Kidney (tissue), 14 donors: Measurements from ENCODE around the gene CHRNB4. TPM values are rescaled to one million over a fixed set of nuclear protein-coding genes. Genes with fewer than 3 reads are reported as not detected.

Experiments
- DNase-seq, 5 donors: peaks; one replicate each; pipeline ENCODE4 v3.0.0-alpha.2; 2013 to 2020
- FAIRE-seq: peaks from 2 replicates; lab custom pipeline; 2012; peaks lifted over from hg19 to GRCh38; lab: Jason Lieb, UNC
- H3K27ac ChIP-seq, 2 donors: one replicate each; pipeline ENCODE4 v1.7.0; 2013; ENCODE audit warnings: low read depth in 2 of 2, low read length in 2 of 2, inconsistent platforms in 1 of 2
- H3K27me3 ChIP-seq: one replicate; pipeline ENCODE4 v1.7.1; 2013; ENCODE audit warnings: low read length, inconsistent platforms; ENCODE audit not compliant: control insufficient read depth, insufficient read depth
- H3K36me3 ChIP-seq, 3 donors: one replicate each; pipeline versions ENCODE4 v1.7.0 to v1.7.1; 2013; ENCODE audit warnings: low read length in 3 of 3, control low read depth in 1 of 3, inconsistent platforms in 1 of 3; ENCODE audit not compliant: insufficient read depth in 3 of 3, control insufficient read depth in 2 of 3
- H3K4me1 ChIP-seq, 3 donors: one replicate each; pipeline versions ENCODE4 v1.7.0 to v1.7.1; 2013; ENCODE audit warnings: low read length in 3 of 3, inconsistent platforms in 1 of 3, low read depth in 1 of 3; ENCODE audit not compliant: control insufficient read depth in 2 of 3, insufficient read depth in 2 of 3
- H3K4me3 ChIP-seq, 3 donors: one replicate each; pipeline versions ENCODE4 v1.7.0 to v1.8.1; 2013; ENCODE audit warnings: low read length in 3 of 3, control low read depth in 1 of 3, inconsistent platforms in 1 of 3
- H3K9ac ChIP-seq, 3 donors: one replicate each; pipeline versions ENCODE4 v1.7.0 to v1.7.1; 2013; ENCODE audit warnings: low read length in 3 of 3, control low read depth in 1 of 3, inconsistent platforms in 1 of 3
- H3K9me3 ChIP-seq, 3 donors: one replicate each; pipeline versions ENCODE4 v1.7.0 to v1.7.1; 2013; ENCODE audit warnings: low read length in 3 of 3, control low read depth in 1 of 3, inconsistent platforms in 1 of 3; ENCODE audit not compliant: control insufficient read depth in 2 of 3, insufficient read depth in 1 of 3
- intact Hi-C: fragments of 100-400 bp; cut with DNase I; formaldehyde crosslinking; loops from one replicate; pipeline ENCODE4 v1.11.1; 2022
- polyA plus RNA-seq: library from polyadenylated mRNA; stranded (reverse); fragments of 350-450 nt; fragmentation: Illumina TruSeq; extraction: RNeasy Lipid Tissue Mini Kit (QIAGEN cat#74804); gene quantifications from one replicate; pipeline ENCODE4 v1.2.3, GENCODE V29; 2014; ENCODE audit warnings: low read depth, low replicate concordance; ENCODE audit not compliant: insufficient read depth
- total RNA-seq: library from RNA; stranded (reverse); fragmentation: NEBNext Ultra II Directional; extraction: Animal tissue kit (Norgen Biotek cat#: 25700); gene quantifications from one replicate; pipeline ENCODE4 v1.2.1, GENCODE V29; 2021
- TF ChIP-seq, protein P1 (sequence below): IDR thresholded peaks from 3 replicates; pipeline ENCODE4 v1.5.1; 2012; ENCODE audit warnings: mild to moderate bottlenecking, moderate library complexity, borderline replicate concordance; ENCODE audit not compliant: insufficient read depth; ENCODE audit errors: extremely low read depth
- donor health status: control.
- donor health status: control.
- donor health status: control.
- donor health status: control.
- donor health status: control.
- donor health status: DM: yes; HTN: yes; CAD: no.
- donor health status: Normal renal cell carcinoma (clear cell type).

The CHRNB4 gene
- total and polyA plus RNA-seq, 2 donors from 2014 or later = 0.13 to 0.32 TPM

GRCh38 chr15:78640527-78641101 is 396 bp downstream of the CHRNB4 start:
- Histone ChIP-seq H3K27me3 (no peaks in the 10 kb centered on the region), H3K4me3 (peak overlapping the region in 1 of 3 donors; percentile 51), H3K27ac (no peak overlapping the region), H3K4me1 (peaks cover 0 to 7% (median 0%) of the 10 kb centered on the region in 3 donors), H3K9me3 (no peaks in the 10 kb centered on the region), H3K9ac (no peak overlapping the region), H3K36me3 (no peaks in the 10 kb centered on the region)
- DNase-seq (peak in 2 of 5 donors; percentile 78 to 86), FAIRE-seq (no peak)
- intact Hi-C loops = no loop called here
- TF ChIP-seq, protein P1, sequence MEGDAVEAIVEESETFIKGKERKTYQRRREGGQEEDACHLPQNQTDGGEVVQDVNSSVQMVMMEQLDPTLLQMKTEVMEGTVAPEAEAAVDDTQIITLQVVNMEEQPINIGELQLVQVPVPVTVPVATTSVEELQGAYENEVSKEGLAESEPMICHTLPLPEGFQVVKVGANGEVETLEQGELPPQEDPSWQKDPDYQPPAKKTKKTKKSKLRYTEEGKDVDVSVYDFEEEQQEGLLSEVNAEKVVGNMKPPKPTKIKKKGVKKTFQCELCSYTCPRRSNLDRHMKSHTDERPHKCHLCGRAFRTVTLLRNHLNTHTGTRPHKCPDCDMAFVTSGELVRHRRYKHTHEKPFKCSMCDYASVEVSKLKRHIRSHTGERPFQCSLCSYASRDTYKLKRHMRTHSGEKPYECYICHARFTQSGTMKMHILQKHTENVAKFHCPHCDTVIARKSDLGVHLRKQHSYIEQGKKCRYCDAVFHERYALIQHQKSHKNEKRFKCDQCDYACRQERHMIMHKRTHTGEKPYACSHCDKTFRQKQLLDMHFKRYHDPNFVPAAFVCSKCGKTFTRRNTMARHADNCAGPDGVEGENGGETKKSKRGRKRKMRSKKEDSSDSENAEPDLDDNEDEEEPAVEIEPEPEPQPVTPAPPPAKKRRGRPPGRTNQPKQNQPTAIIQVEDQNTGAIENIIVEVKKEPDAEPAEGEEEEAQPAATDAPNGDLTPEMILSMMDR = no peak

DNA sequence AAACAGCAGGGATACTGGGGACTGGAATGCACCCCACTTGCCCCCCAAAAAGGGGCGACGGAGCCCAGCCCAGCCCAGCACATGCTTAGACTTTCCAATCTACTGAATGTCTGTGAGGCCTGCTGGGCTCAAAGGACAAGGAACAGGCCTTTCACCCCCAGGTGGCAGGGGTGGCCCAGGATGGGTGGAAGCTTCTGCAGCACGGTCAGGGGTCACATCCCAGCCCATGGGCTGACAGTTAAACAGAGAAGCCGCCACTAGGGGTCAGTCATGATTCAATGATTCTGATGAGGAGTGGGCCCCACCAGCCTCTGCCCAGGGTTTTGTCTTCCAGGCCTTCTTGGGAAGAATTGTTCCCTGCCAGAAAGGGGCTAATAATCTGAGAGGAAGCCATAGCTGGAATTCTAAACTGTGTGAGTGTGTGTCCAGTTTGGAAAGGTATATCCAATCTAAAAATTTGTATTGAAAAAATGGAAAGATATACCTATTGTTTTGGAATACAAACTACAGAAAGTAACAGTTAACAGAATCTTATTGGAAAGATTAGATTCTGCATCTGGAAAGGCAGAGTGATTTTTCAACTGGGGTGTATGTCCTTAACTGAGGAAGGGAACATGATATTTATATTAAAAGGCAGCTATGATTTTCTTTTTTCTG is 2.2 kb downstream of the CHRNB4 start:
- Histone ChIP-seq H3K4me1 (peaks cover 0 to 7% (median 0%) of the 10 kb centered on the region in 3 donors), H3K27me3 (no peaks in the 10 kb centered on the region), H3K4me3 (no peak overlapping the region), H3K27ac (no peak overlapping the region), H3K36me3 (no peaks in the 10 kb centered on the region), H3K9me3 (no peaks in the 10 kb centered on the region), H3K9ac (no peak overlapping the region)
- peak in 4 of 5 donors; percentile 86 to 92 (median 88) for DNase-seq
- intact Hi-C loops = no loop called here
- TF ChIP-seq, protein P1 = peak; percentile 67
- no peak for FAIRE-seq

- Histone ChIP-seq H3K36me3 (no peaks in the 10 kb centered on the region), H3K9ac (no peak overlapping the region), H3K27ac (no peak overlapping the region), H3K4me3 (no peak overlapping the region), H3K4me1 (peaks cover 0 to 7% (median 0%) of the 10 kb centered on the region in 3 donors), H3K27me3 (no peaks in the 10 kb centered on the region), H3K9me3 (peaks cover 0 to 7% (median 0%) of the 10 kb centered on the region in 3 donors)
- DNase-seq = no peak
- intact Hi-C loops = no loop called here
- TF ChIP-seq, protein P1 = no peak
- FAIRE-seq = no peak
These were observed 3.1 kb downstream of the CHRNB4 start for GRCh38 chr15:78637776-78638435.
